Stimulated activated CD8-positive, alpha-beta memory T cell treated with anti-CD3 and anti-CD28 coated beads, Interleukin-7, amount 100 ng/mL, for 4 hours (primary cell): Measurements from ENCODE around the gene SCAPER.

Experiments
- DNase-seq, 2 donors: peaks; one replicate each; pipeline ENCODE4 v3.0.0-alpha.2; 2020; ENCODE audit warnings: low read depth in 2 of 2

SCAPER gene

GRCh38 chr15:76358453-76358852 lies 546.7 kb downstream of the SCAPER start:
- DNase-seq: no peak

- no peak for DNase-seq
These were observed 550.2 kb downstream of the SCAPER start for GRCh38 chr15:76354823-76355440.

GRCh38 chr15:76353903-76354302 lies 551.2 kb downstream of the SCAPER start:
- DNase-seq: no peak

GRCh38 chr15:76353023-76353577 lies 552.0 kb downstream of the SCAPER start:
- DNase-seq: no peak

- no peak for DNase-seq
These were observed 555.7 kb downstream of the SCAPER start for GRCh38 chr15:76349301-76350070.

- no peak for DNase-seq
These were observed 557.6 kb downstream of the SCAPER start for GRCh38 chr15:76347482-76348055.

GRCh38 chr15:76346669-76347481 lies 558.3 kb downstream of the SCAPER start:
- DNase-seq: no peak

GRCh38 chr15:76345880-76346668 lies 559.1 kb downstream of the SCAPER start:
- DNase-seq: no peak

GRCh38 chr15:76345583-76345879 lies 559.6 kb downstream of the SCAPER start:
- no peak for DNase-seq

- no peak for DNase-seq
These were observed 560.1 kb downstream of the SCAPER start for GRCh38 chr15:76344893-76345582.

- DNase-seq: no peak
These were observed 561.7 kb downstream of the SCAPER start for GRCh38 chr15:76343313-76343996.

GRCh38 chr15:76342382-76343201 lies 562.5 kb downstream of the SCAPER start:
- DNase-seq: no peak

- no peak for DNase-seq
These were observed 563.1 kb downstream of the SCAPER start for GRCh38 chr15:76342058-76342381.

GRCh38 chr15:76341366-76342057 lies 563.6 kb downstream of the SCAPER start:
- DNase-seq: no peak

- no peak for DNase-seq
These were observed 564.3 kb downstream of the SCAPER start for GRCh38 chr15:76340803-76341365.

GRCh38 chr15:76340198-76340802 lies 564.8 kb downstream of the SCAPER start:
- DNase-seq: no peak

GRCh38 chr15:76339305-76340197 lies 565.6 kb downstream of the SCAPER start:
- DNase-seq: no peak
